Activated CD4-positive, alpha-beta memory T cell treated with anti-CD3 and anti-CD28 coated beads, Interleukin-2, amount 10 ng/mL, durations not matched to agents 7 days and 5 days (primary cell): Measurements from ENCODE around the gene IL16. TPM values are rescaled to one million over a fixed set of nuclear protein-coding genes. Genes with fewer than 3 reads are reported as not detected.

Experiments
- CTCF ChIA-PET: fragments of 350-600 bp; sonication (Branson Sonifier 250); formaldehyde crosslinking; loops from one replicate; lab custom pipeline; 2021; ENCODE audit warnings: antibody characterized with exemption, inconsistent platforms; lab: Charles Lee
- POLR2A ChIA-PET: fragments of 350-600 bp; sonication (Branson Sonifier 250); formaldehyde crosslinking; loops from one replicate; lab custom pipeline; 2021; ENCODE audit warnings: antibody characterized with exemption; lab: Charles Lee
- DNase-seq: peaks from one replicate; pipeline ENCODE4 v3.0.0-alpha.2; 2020
- H3K27ac Mint-ChIP-seq: one replicate; pipeline ENCODE4 v1.8.0; 2021; ENCODE audit warnings: mild to moderate bottlenecking, mixed read lengths
- H3K27me3 Mint-ChIP-seq: one replicate; pipeline ENCODE4 v1.8.0; 2021; ENCODE audit warnings: mixed read lengths
- H3K36me3 Mint-ChIP-seq: one replicate; pipeline ENCODE4 v1.8.0; 2021; ENCODE audit warnings: low read depth, mixed read lengths
- H3K4me1 Mint-ChIP-seq: one replicate; pipeline ENCODE4 v1.8.0; 2021; ENCODE audit warnings: mixed read lengths
- H3K4me3 Mint-ChIP-seq: one replicate; pipeline ENCODE4 v1.8.0; 2021; ENCODE audit warnings: mild to moderate bottlenecking, mixed read lengths
- H3K9me3 Mint-ChIP-seq: one replicate; pipeline ENCODE4 v1.8.0; 2021; ENCODE audit warnings: mixed read lengths
- total RNA-seq, 2 experiments: library from RNA; stranded (reverse); gene quantifications; one replicate each; pipeline ENCODE4 v1.2.3, GENCODE V29; 2021

Gene IL16
- total RNA-seq, 2 experiments from 2014 or later, result 196 to 200 TPM

DNA sequence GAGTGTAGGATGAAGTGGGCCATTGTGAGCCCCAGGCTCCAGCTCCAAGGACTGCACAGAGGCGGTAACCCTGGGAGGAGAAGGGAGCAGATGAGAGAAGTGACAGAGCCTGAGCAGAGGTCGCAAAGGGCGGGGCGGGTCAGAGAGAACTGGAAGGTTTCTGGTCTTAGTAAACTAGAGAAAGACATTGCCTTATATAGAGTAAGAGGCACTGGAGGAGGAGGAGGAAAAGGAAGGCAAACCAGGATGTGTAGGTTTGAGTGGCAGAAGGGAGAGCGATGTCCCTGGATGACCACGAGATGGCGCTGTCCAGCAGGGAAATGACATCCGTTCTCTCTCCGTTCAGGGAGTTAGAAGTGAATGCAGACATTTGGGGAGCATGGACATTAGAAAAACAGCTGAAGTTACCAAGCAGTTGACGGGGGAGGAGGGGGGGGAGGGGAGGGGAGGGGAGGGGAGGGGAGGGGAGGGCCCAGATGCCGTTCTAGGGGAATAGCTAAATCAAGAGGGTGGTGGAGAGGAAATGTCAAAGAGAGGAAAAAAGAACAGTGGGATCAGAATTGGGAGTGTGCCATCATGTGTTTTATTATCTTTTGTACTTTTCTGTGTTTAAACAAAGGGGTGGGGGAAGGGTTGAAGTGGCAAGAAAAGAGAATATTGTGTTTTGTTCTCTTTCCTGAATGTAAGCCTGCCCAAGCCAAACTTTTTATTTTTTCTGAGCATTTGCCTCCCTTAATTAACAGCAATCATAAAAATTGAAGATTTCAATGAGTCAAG lies 78.4 kb downstream of the IL16 start:
- Mint-ChIP-seq H3K27ac (peak overlapping the region; percentile 6), H3K9me3 (peaks cover 6% of the 10 kb centered on the region), H3K4me1 (peaks cover 20% of the 10 kb centered on the region), H3K27me3 (no peaks in the 10 kb centered on the region), H3K36me3 (peaks cover 9% of the 10 kb centered on the region), H3K4me3 (no peak overlapping the region)
- DNase-seq, result peak; percentile 85
- POLR2A ChIA-PET, result interaction anchor here (0.7 to 1.3 kb wide), 7 partner anchors 9 to 60 kb away, joined by 3 to 7 read pairs (median 4); no protein-coding TSS in a partner anchor
- CTCF ChIA-PET, result interaction anchor here (0.7 to 5.8 kb wide), 23 partner anchors 9 to 206 kb away, joined by 3 to 84 read pairs (median 7); partner anchors contain the start of gene STARD5

DNA sequence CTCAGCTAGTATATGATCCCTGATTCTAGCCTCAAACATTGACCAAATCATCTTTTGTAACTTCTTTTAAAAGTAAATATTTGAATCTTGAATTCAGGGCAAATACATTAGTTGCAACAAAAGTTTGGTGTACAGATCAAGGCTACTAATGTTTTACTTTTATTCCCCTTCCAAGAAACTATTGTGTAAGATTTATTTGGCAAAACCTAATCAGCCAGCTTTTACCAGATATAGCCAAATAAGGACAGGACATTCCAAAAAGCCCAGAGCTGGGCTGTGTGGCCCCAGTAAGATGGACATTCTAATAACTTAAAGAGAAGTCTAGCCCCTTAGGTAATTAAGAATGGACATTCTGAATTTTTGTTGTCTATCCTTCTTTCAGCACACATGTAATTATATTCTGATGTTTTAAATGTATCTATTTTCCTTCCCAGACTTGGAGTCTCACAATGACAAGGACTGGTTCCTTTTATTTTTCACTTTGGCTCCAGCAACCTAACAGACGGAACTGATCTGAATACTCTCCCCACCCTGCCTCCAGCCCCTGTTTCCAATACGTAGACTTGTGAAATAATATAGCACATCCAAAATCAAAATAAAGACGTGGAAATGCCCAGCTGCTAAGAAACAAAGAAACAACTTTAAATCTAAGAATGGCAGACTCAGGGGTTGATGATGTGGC lies 79.2 kb downstream of the IL16 start:
- CTCF ChIA-PET, result interaction anchor here (0.6 to 5.8 kb wide), 23 partner anchors 9 to 318 kb away, joined by 3 to 84 read pairs (median 7); partner anchors contain the start of gene STARD5
- Mint-ChIP-seq H3K4me3 (no peak overlapping the region), H3K27me3 (no peaks in the 10 kb centered on the region), H3K9me3 (peaks cover 6% of the 10 kb centered on the region), H3K4me1 (peaks cover 20% of the 10 kb centered on the region), H3K27ac (no peak overlapping the region), H3K36me3 (peaks cover 9% of the 10 kb centered on the region)
- POLR2A ChIA-PET, result interaction anchor here (0.7 to 1.3 kb wide), 7 partner anchors 10 to 59 kb away, joined by 3 to 7 read pairs (median 4); no protein-coding TSS in a partner anchor
- DNase-seq, result no peak

DNA sequence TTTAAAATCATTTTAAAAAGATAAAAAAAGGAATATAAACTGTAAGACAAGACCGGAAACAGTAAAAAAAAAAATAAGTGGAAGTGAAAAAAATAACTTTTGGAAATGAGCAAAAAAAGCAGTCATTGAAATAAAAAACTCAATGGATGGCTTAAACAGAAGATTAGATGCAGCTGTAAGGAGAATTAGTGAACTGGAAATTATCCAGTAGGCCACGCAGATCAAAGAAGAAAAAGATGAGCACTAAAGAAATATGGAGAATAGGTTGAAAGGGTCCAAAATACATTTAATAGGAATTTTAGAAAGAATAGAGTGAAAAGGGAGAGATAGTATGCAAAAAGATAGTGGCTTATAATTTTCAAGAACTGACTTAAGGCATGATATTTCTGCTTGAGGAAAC lies 80.3 kb downstream of the IL16 start:
- H3K27me3 Mint-ChIP-seq, result no peaks in the 10 kb centered on the region
- DNase-seq, result no peak
- POLR2A ChIA-PET, result no interaction called here
- no peak overlapping the region for H3K4me3 Mint-ChIP-seq
- no peak overlapping the region for H3K27ac Mint-ChIP-seq
- H3K4me1 Mint-ChIP-seq, result peaks cover 20% of the 10 kb centered on the region
- CTCF ChIA-PET, result interaction anchor here (1.1 to 1.8 kb wide), 4 partner anchors 10 to 130 kb away, joined by 3 to 8 read pairs (median 4); no protein-coding TSS in a partner anchor
- H3K9me3 Mint-ChIP-seq, result peaks cover 6% of the 10 kb centered on the region
- H3K36me3 Mint-ChIP-seq, result peaks cover 9% of the 10 kb centered on the region

DNA sequence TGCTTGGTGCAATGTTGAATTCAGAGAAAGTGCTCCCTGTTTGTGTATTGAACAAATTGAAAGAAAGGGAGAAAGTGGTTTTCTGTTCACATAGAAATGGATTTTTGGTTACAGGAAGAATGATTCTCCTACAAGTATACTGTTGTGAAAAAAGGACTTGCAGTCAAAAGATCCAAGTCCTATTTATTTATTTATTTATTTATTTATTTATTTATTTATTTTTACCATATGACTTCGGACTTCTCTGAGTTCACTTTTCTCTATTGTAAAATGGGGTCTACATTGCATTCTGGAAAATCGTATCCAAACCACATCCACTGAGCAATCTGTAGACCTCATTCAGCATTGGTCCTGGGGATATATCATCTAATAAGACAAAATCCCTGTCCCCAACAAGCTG lies 81.2 kb downstream of the IL16 start:
- Mint-ChIP-seq H3K27me3 (no peaks in the 10 kb centered on the region), H3K27ac (no peak overlapping the region), H3K4me3 (no peak overlapping the region), H3K36me3 (peaks cover 9% of the 10 kb centered on the region), H3K9me3 (peaks cover 6% of the 10 kb centered on the region), H3K4me1 (peaks cover 20% of the 10 kb centered on the region)
- no peak for DNase-seq
- ChIA-PET CTCF (interaction anchor here (1.1 to 2.2 kb wide), 7 partner anchors 10 to 229 kb away, joined by 3 to 12 read pairs (median 4); no protein-coding TSS in a partner anchor), POLR2A (interaction anchor here (1.4 kb wide), 1 partner anchor 16 kb away, joined by 4 read pairs; no protein-coding TSS in a partner anchor)

DNA sequence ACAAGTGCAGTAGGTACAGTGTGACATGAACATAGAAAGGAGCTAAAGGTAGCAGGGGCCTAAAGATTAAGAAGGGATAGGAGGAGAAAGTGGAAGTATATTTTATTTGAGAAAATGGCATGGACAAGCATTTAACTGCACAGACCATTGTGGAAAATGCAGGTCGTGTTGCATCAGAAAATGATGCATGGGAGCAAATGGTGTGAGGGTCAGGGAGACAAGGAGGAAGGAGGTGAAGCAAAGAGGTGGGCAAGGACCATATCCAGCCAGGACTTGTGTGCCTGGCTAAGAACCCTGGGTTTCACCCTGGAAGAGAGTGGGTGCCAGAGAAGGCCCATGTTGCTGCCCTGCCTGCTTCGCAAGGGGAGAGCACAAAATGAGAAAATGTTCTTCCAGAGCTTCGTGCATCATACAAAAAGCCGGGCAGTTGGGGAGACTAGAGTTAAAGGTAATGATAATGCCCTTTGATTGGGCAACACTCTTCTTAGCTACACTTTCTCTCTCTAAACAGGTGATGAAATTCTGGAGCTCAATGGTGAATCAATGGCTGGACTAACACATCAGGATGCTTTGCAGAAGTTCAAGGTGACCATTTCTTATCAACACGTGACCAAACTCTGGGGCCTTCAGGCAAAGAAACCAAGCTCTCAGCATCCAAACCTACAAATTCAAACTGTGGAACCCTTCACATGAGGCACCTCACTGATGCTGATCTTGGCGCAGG lies 81.8 kb downstream of the IL16 start:
- DNase-seq, result no peak
- Mint-ChIP-seq H3K4me3 (no peak overlapping the region), H3K27ac (no peak overlapping the region), H3K27me3 (no peaks in the 10 kb centered on the region), H3K4me1 (peaks cover 20% of the 10 kb centered on the region), H3K9me3 (peaks cover 6% of the 10 kb centered on the region), H3K36me3 (peaks cover 9% of the 10 kb centered on the region)
- ChIA-PET CTCF (interaction anchor here (1.1 to 2.2 kb wide), 4 partner anchors 12 to 230 kb away, joined by 3 to 12 read pairs (median 4); no protein-coding TSS in a partner anchor), POLR2A (interaction anchor here (1.0 to 1.4 kb wide), 2 partner anchors 8 to 15 kb away, joined by 3 to 4 read pairs; no protein-coding TSS in a partner anchor)

DNA sequence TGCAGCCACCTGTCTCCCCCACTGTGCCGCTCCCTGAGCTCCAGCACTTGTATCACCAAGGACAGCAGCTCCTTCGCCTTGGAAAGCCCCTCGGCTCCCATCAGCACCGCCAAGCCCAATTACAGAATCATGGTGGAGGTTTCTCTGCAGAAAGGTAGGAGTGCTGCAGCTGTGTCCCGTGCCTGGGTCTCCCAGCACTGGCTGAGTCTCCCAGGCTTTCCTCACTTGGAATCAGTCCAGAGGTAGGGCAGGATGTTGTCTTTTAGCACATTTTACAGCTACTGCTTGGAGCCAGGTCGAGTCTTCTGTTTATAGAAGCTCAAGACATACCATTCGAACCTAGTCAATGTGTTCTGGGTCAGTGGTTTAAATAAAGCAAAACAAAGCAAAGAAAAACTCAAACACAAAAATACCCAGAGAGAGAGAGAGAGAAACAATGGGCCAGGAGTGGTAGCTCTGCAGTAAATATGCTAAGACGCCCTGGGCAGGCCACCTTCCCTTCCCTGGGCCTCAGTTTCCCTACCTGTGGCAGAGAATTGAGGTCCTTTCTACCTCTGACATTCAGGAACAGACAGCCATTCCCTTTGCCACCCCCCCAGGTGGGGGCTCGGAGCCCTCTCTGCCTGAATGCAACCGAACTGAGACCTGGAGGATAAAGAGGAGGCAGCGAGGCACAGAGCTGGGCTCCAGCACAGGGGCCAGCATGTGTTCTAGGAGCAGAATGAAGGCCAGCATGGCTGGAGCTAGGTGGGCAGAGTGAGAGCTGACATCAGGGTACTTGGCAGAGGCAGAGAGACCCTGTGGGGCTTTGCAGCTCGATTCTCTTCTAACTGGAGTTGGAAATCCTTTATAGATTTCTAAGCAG lies 83.2 kb downstream of the IL16 start:
- Mint-ChIP-seq H3K36me3 (peaks cover 9% of the 10 kb centered on the region), H3K27me3 (no peaks in the 10 kb centered on the region), H3K4me3 (no peak overlapping the region), H3K4me1 (peaks cover 16% of the 10 kb centered on the region), H3K9me3 (peaks cover 6% of the 10 kb centered on the region), H3K27ac (no peak overlapping the region)
- POLR2A ChIA-PET, result interaction anchor here (0.7 to 1.5 kb wide), 7 partner anchors 10 to 28 kb away, joined by 3 to 5 read pairs (median 3); no protein-coding TSS in a partner anchor
- no peak for DNase-seq
- CTCF ChIA-PET, result interaction anchor here (1.4 to 2.2 kb wide), 3 partner anchors 14 to 28 kb away, joined by 3 to 12 read pairs (median 4); no protein-coding TSS in a partner anchor

DNA sequence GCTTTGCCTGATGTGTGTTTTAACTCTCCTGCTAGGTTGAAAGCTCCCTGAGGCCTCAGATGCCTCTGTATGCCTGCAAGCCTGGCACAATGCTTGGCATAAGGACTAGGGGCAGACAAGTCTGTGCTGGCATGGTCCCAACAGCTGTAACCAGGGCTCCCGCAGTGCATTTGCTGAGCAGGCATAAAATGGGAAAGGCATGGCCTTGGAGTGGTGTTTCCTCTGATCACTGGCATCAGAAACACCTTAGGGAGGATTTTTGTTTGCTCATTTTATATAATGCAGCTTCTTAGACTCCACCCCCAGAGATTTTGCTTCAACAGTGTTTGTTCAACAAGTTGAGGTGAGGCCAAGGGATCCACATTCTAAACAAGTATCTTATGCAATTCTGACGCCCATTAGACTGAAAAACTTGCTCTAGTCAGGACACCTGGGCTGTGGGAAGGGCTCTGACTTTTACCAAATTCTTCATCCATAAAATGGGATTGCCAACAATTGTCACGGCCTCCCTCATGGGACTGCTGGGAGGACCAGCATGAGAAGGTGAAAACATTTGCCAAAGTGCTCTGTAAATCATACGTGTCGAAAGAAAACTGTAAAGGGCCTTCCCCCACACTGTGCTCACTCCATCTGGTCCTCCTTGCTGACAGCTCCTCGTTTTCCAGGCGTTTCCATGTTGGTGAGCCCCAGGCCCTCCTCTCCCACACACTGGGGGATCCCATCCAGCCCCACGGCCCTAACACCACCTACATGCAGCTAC lies 84.2 kb downstream of the IL16 start:
- peaks cover 16% of the 10 kb centered on the region for H3K4me1 Mint-ChIP-seq
- peaks cover 6% of the 10 kb centered on the region for H3K9me3 Mint-ChIP-seq
- H3K36me3 Mint-ChIP-seq, result peaks cover 9% of the 10 kb centered on the region
- no peak for DNase-seq
- ChIA-PET POLR2A (interaction anchor here (0.9 to 1.5 kb wide), 2 partner anchors 18 to 21 kb away, joined by 3 read pairs; no protein-coding TSS in a partner anchor), CTCF (interaction anchor here (0.9 to 1.9 kb wide), 3 partner anchors 10 to 15 kb away, joined by 3 to 5 read pairs (median 4); no protein-coding TSS in a partner anchor)
- no peaks in the 10 kb centered on the region for H3K27me3 Mint-ChIP-seq
- no peak overlapping the region for H3K27ac Mint-ChIP-seq
- H3K4me3 Mint-ChIP-seq, result no peak overlapping the region

DNA sequence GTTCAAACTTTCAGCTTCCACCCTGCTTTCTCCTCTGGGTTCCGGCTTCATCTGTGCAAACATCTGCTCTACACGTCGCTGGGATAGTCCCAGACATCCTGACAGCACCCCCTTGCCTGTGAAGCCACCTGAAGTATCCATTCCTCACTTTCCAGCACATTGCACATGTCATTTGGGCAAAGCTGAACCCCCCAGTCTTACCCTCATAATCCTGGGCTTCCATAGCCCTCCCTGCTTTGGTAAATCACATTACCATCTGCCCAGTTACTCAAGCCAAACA lies 84.7 kb downstream of the IL16 start:
- H3K27me3 Mint-ChIP-seq, result no peaks in the 10 kb centered on the region
- H3K4me3 Mint-ChIP-seq, result no peak overlapping the region
- DNase-seq, result no peak
- H3K27ac Mint-ChIP-seq, result no peak overlapping the region
- POLR2A ChIA-PET, result no interaction called here
- peaks cover 9% of the 10 kb centered on the region for H3K36me3 Mint-ChIP-seq
- H3K9me3 Mint-ChIP-seq, result peaks cover 6% of the 10 kb centered on the region
- H3K4me1 Mint-ChIP-seq, result peaks cover 18% of the 10 kb centered on the region
- CTCF ChIA-PET, result interaction anchor here (0.9 to 1.9 kb wide), 2 partner anchors 10 to 15 kb away, joined by 3 to 5 read pairs; no protein-coding TSS in a partner anchor

DNA sequence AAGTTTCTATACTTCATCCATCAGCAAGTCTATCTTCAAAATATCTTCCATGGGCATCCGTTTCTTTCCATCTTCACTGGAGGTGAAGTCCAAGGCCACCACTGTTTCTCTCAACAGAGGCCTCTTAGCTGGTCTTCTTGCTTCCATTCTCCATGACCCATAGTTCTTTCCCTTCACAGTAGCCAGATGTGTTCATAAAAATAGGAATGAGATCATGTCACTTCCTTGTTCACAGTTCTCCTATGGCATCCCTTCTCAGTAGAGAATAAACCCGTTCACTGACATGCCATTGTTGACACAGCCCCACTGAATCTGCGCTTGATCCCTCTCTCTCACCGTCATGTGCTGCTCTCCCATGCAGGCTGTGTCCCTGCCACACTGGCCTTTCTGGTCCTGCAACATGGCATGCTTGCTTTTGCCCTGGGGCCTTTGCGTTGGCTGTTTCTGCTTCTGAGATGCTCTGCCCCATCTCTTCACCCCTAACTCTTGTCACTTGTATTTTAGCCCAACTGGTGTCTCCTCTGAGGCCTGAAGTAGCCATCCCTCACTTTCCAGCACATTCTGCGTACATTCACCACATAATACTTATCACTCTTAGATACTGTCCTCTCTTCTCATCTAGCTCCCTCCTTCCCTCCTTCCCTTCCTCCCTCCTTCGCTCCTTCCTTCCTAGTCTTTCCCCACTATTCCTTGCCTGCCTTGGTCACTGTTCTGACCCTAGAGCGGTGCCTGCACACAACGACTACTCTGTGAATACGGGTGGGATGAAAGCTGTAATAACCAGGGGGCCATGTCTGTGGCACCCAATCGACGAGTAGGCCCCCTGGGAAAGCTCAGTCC lies 85.3 kb downstream of the IL16 start:
- Mint-ChIP-seq H3K27me3 (no peaks in the 10 kb centered on the region), H3K4me1 (peaks cover 24% of the 10 kb centered on the region), H3K9me3 (peaks cover 6% of the 10 kb centered on the region), H3K36me3 (peaks cover 7% of the 10 kb centered on the region), H3K27ac (no peak overlapping the region), H3K4me3 (no peak overlapping the region)
- ChIA-PET POLR2A (interaction anchor here (0.6 to 1.2 kb wide), 2 partner anchors 12 to 16 kb away, joined by 3 read pairs; no protein-coding TSS in a partner anchor), CTCF (interaction anchor here (0.6 to 1.9 kb wide), 3 partner anchors 9 to 16 kb away, joined by 3 to 5 read pairs (median 4); no protein-coding TSS in a partner anchor)
- no peak for DNase-seq

DNA sequence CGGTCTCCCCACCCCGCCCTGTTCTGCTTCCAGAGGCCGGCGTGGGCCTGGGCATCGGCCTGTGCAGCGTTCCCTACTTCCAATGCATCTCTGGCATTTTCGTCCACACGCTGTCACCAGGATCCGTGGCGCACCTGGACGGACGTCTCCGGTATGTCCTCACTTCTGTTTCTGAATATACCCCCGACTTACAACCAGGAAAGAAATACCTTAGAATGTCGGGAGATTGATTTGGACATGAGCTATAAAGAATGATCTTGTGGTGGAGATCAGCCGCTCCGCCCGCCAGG lies 85.9 kb downstream of the IL16 start:
- no peak for DNase-seq
- no peak overlapping the region for H3K27ac Mint-ChIP-seq
- peaks cover 30% of the 10 kb centered on the region for H3K4me1 Mint-ChIP-seq
- H3K4me3 Mint-ChIP-seq, result no peak overlapping the region
- no peaks in the 10 kb centered on the region for H3K27me3 Mint-ChIP-seq
- ChIA-PET POLR2A (interaction anchor here (0.6 to 1.2 kb wide), 2 partner anchors 11 to 16 kb away, joined by 3 read pairs; no protein-coding TSS in a partner anchor), CTCF (interaction anchor here (0.6 to 1.5 kb wide), 2 partner anchors 9 to 17 kb away, joined by 4 to 7 read pairs; no protein-coding TSS in a partner anchor)
- peaks cover 5% of the 10 kb centered on the region for H3K9me3 Mint-ChIP-seq
- peaks cover 5% of the 10 kb centered on the region for H3K36me3 Mint-ChIP-seq
